Kidney tubule cell (primary cell): Measurements from ENCODE around the gene BANP.
"Not testable (repeated sequence)": the region's sequence is repeated elsewhere in the genome, so short reads cannot be mapped to it uniquely, and the experiment has no call there.

Experiments used
- DNase-seq: peaks from one replicate; pipeline ENCODE4 v3.0.0-alpha.2; 2018; ENCODE audit warnings: low spot score

BANP gene

DNA sequence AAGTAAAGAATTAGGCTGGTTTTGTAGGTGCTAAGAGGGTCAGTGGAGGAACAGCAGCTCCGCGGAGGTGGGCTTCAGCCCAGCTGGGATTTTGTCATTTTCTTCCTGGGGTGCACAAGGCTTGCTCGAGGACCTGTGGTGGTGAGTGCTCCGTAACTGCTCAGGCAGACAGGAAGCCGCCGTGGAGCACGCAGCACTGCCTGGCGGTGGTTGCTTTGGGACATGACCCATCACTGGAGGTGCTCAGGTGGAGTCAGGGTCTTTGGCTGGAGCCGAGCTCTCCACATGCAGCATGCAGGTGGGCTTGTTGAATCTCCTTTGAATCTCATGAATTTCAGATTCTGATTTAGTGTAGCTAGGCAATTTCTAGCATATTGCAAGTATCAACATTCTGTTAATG is 79.7 kb downstream of the BANP start:
- not testable (repeated sequence) for DNase-seq

GRCh38 chr16:88033003-88033740 is 81.9 kb downstream of the BANP start:
- not testable (repeated sequence) for DNase-seq

DNA sequence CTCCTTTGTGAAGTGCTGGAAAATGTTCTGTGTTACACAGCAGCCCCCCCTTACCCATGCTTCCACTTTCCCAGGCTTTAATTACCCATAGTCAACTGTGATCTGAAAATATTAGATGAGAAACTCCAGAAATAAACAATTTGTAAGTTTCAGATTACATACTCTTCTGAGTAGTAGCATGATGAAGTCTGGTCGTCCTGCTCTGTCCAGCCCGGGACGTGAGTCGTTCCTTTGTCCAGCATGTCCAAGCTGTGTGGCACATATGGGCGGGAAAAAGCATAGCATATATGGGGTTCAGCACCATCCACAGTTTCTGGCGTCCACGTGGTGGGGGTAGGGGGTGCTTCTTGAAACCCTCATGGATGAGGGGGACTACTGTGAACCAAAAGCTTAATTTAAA is 83.5 kb downstream of the BANP start:
- no peak for DNase-seq

- no peak for DNase-seq
These were observed 84.1 kb downstream of the BANP start for GRCh38 chr16:88035292-88035691.

DNA sequence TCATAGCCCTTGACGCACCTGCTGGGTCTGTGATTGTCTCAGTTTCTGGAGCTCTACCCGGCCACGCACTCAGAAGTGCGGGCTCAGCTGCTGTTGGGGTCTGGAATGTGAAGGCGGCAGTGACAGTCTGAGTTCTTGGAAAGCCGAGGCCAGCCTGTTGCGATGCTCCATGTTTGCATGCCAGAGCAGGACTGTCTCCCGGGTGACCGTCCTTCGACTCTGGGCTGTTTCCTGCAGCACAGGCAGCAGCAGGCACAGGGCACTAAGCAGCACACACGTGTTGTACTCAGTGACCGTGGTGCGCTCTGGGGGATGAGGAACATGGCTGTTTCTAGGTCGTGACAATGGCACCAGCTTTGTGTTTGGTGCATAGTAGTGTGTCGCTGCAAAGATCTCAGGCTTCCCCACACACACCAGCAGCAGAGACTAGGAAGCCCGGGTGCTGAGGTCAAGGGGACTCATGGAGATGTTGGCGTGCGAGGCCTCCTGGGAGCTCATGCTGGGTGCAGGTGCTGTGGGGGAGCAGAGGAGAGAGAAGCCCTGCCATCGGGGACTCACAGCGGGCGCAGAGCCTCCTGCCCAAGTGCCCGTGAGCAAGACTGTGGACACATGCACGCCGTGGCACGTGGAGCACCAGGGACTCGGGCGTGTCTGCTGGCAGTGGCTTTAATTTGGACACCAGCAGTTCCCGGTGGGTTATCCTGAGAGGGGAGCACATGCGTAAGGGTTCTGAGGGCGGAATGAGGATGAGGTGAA is 84.8 kb downstream of the BANP start:
- DNase-seq: not testable (repeated sequence)

- not testable (repeated sequence) for DNase-seq
These were observed 85.4 kb downstream of the BANP start for GRCh38 chr16:88036640-88036996.

DNA sequence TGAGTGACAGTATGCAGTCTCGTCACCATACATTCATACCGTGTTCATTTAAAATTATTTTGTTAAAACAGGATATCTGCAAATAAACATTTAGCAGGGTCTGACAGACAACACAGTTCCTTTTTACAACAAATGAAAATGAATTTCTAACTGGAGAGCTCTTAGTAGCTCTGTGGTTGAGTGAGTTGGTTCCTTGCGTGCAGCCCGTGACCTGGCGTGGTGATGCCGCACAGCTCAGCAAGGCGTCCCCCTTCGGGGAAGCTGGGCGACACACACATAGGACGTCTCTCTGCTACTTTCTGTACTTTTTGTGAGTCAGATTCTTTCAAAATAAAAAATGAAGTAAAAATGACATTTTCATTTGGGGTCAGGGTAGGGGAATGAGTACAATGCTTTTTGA is 86.1 kb downstream of the BANP start:
- DNase-seq: not testable (repeated sequence)

DNA sequence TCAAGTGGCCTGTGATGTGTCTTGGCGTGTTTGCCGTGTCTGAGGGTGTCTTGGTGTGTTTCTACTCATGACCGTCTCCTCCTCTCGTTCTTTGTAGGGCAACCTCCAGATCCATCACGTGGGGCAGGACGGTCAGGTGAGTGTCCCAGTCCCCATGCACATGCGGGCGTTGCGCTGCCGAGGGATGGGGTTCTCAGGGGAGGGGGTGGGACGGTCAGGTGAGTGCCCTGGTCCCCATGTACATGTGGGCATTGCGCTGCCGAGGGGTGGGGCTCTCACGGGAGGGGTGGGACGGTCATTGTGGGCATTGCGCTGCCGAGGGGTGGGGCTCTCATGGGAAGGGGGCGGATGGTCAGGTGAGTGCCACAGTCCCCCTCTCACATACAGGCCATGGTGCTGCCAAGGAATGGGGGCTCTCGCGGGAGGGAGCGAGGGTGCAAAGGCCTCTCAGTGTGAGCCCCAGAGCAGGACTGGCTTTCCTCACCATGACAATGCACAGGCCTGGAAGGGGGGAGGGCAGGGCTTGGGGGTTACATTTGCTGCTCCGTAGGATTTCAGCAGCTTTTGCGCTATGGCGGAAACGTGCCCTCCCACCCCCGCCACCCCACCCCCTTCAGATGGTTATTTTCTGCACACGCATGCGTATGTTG is 86.8 kb downstream of the BANP start:
- DNase-seq: not testable (repeated sequence)

- not testable (repeated sequence) for DNase-seq
These were observed 87.3 kb downstream of the BANP start for GRCh38 chr16:88038526-88038908.

- no peak for DNase-seq
These were observed 88.4 kb downstream of the BANP start for GRCh38 chr16:88039591-88039990.

GRCh38 chr16:88040196-88040876 is 89.1 kb downstream of the BANP start:
- DNase-seq: not testable (repeated sequence)

- DNase-seq: not testable (repeated sequence)
These were observed 89.6 kb downstream of the BANP start for GRCh38 chr16:88040877-88041244.

- DNase-seq: not testable (repeated sequence)
These were observed 90.3 kb downstream of the BANP start for GRCh38 chr16:88041506-88041905.

DNA sequence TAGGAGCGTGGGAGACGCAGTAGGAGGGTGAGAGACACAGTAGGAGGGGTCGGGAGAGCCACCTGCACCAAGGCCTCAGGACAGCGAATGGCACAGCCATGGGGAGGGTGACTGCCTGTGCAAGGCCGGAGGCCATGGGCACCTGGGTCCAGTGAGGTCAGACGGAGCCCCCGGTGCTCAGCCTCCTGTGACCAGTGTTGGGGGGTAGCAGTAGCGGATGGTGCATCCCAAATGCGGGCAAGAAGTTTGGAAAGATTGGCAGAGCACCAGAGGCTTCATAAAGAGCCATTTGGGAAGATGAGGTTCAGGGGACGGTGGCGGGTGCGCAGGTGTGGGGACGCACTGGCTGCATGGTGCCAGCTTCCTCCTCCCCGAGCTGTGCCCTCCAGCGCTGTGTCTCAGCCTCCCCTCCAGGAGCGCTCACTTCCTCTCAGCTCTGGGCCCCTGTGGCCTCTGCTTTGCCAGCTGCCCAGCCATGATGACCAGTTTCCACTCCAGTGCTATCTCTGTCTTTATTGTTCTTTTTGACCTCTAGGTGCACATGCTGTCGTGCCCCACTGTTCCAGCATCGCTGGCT is 90.8 kb downstream of the BANP start:
- not testable (repeated sequence) for DNase-seq

- not testable (repeated sequence) for DNase-seq
These were observed 92.1 kb downstream of the BANP start for GRCh38 chr16:88043208-88043910.

GRCh38 chr16:88044121-88044581 is 92.9 kb downstream of the BANP start:
- DNase-seq: not testable (repeated sequence)

- not testable (repeated sequence) for DNase-seq
These were observed 94.1 kb downstream of the BANP start for GRCh38 chr16:88045361-88045760.

DNA sequence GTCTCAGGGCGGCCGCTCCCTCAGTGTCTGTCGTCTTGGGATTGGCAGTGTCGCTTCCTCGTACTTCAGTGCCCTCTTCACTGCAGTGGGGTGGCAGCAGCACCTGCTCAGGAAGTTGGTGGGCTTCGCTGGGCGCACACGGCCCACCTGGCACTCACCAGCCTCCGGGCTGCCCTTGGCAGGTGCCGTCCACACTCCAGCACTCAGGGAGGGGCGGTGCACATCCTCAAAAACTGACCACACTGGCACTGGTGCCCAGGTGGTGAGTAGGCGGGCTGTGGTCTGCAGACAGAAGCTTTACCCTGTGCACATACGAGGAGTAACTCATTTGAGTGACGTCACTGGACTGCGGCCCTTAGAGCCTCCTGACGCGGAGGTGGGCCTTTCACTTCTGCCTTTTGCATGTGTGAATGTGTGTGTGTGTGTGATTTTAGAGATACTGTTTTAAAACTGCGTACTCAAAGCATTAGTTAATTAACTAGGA is 94.6 kb downstream of the BANP start:
- no peak for DNase-seq

GRCh38 chr16:88047462-88047861 is 96.2 kb downstream of the BANP start:
- no peak for DNase-seq

DNA sequence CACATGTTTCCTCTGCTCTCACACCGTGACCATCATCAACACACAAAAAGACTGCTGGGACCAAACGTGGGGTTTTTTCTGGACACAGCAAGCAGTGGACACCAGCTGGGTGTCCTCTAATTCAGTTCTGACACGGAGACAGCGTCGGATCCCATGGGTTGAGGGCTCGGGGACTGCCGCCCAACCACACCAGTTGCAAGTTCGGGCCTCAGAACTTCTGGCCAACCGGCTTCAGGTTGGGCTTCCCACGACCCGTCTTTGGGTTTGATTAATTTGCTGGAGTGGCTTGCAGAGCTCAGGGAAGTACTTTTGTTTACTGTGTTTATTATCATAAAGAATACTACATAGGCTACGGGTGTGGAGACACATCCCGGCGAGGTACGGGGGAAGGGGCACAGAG is 97.8 kb downstream of the BANP start:
- DNase-seq: no peak
